Measurements from ENCODE around the gene ADARB2.

GRCh38 chr10:1347525-1347924 is 389.8 kb downstream of the ADARB2 start:
- TF ChIP-seq POLR2A (IDR thresholded peaks at IDR 0.05; ENCODE audit: low read depth) (no peak), CTCF (IDR thresholded peaks at IDR 0.05) (no peak)

All from esophagus muscularis mucosa (tissue), 3 donors.